Measurements from ENCODE around the gene LGI4.

The LGI4 gene

GRCh38 chr19:35099897-35100275, 35.0 kb downstream of the LGI4 start:
- Histone ChIP-seq H3K27ac (ENCODE audit: low read length) (no peak overlapping the region), H3K27me3 (ENCODE audit: low read depth, low read length) (no peaks in the 10 kb centered on the region), H3K9me3 (ENCODE audit: control insufficient read depth in 1 of 2, low read length in 2 of 2) (no peaks in the 10 kb centered on the region), H3K36me3 (ENCODE audit: control insufficient read depth in 1 of 2, insufficient read depth in 2 of 2, low read length in 2 of 2) (no peaks in the 10 kb centered on the region), H3K4me1 (ENCODE audit: control insufficient read depth in 1 of 2, insufficient read depth in 2 of 2, low read length in 2 of 2) (no peaks in the 10 kb centered on the region), H3K4me3 (ENCODE audit: low read depth in 1 of 2, low read length in 2 of 2) (no peak overlapping the region)

- no peaks in the 10 kb centered on the region for H3K36me3 ChIP-seq (ENCODE audit: control insufficient read depth in 1 of 2, insufficient read depth in 2 of 2, low read length in 2 of 2)
- no peaks in the 10 kb centered on the region for H3K27me3 ChIP-seq (ENCODE audit: low read depth, low read length)
- H3K4me3 ChIP-seq (ENCODE audit: low read depth in 1 of 2, low read length in 2 of 2) = no peak overlapping the region
- H3K4me1 ChIP-seq (ENCODE audit: control insufficient read depth in 1 of 2, insufficient read depth in 2 of 2, low read length in 2 of 2) = no peaks in the 10 kb centered on the region
- H3K27ac ChIP-seq (ENCODE audit: low read length) = no peak overlapping the region
- H3K9me3 ChIP-seq (ENCODE audit: control insufficient read depth in 1 of 2, low read length in 2 of 2) = no peaks in the 10 kb centered on the region
These were observed 35.5 kb downstream of the LGI4 start for GRCh38 chr19:35099155-35099896.

GRCh38 chr19:35098413-35099049, 36.3 kb downstream of the LGI4 start:
- Histone ChIP-seq H3K36me3 (ENCODE audit: control insufficient read depth in 1 of 2, insufficient read depth in 2 of 2, low read length in 2 of 2) (no peaks in the 10 kb centered on the region), H3K9me3 (ENCODE audit: control insufficient read depth in 1 of 2, low read length in 2 of 2) (no peaks in the 10 kb centered on the region), H3K4me3 (ENCODE audit: low read depth in 1 of 2, low read length in 2 of 2) (no peak overlapping the region), H3K4me1 (ENCODE audit: control insufficient read depth in 1 of 2, insufficient read depth in 2 of 2, low read length in 2 of 2) (no peaks in the 10 kb centered on the region), H3K27ac (ENCODE audit: low read length) (no peak overlapping the region), H3K27me3 (ENCODE audit: low read depth, low read length) (no peaks in the 10 kb centered on the region)

GRCh38 chr19:35095667-35096368, 39.0 kb downstream of the LGI4 start:
- no peaks in the 10 kb centered on the region for H3K36me3 ChIP-seq (ENCODE audit: control insufficient read depth in 1 of 2, insufficient read depth in 2 of 2, low read length in 2 of 2)
- peaks cover 5% of the 10 kb centered on the region for H3K27me3 ChIP-seq (ENCODE audit: low read depth, low read length)
- H3K27ac ChIP-seq (ENCODE audit: low read length) = no peak overlapping the region
- H3K9me3 ChIP-seq (ENCODE audit: control insufficient read depth in 1 of 2, low read length in 2 of 2) = no peaks in the 10 kb centered on the region
- peaks cover 0 to 1% of the 10 kb centered on the region in 2 donors for H3K4me1 ChIP-seq (ENCODE audit: control insufficient read depth in 1 of 2, insufficient read depth in 2 of 2, low read length in 2 of 2)
- no peak overlapping the region for H3K4me3 ChIP-seq (ENCODE audit: low read depth in 1 of 2, low read length in 2 of 2)

GRCh38 chr19:35094656-35095055, 40.2 kb downstream of the LGI4 start:
- no peaks in the 10 kb centered on the region for H3K9me3 ChIP-seq (ENCODE audit: control insufficient read depth in 1 of 2, low read length in 2 of 2)
- H3K36me3 ChIP-seq (ENCODE audit: control insufficient read depth in 1 of 2, insufficient read depth in 2 of 2, low read length in 2 of 2) = no peaks in the 10 kb centered on the region
- H3K27me3 ChIP-seq (ENCODE audit: low read depth, low read length) = peaks cover 8% of the 10 kb centered on the region
- no peak overlapping the region for H3K4me3 ChIP-seq (ENCODE audit: low read depth in 1 of 2, low read length in 2 of 2)
- H3K4me1 ChIP-seq (ENCODE audit: control insufficient read depth in 1 of 2, insufficient read depth in 2 of 2, low read length in 2 of 2) = peaks cover 6 to 7% of the 10 kb centered on the region in 2 donors
- H3K27ac ChIP-seq (ENCODE audit: low read length) = no peak overlapping the region

- Histone ChIP-seq H3K27ac (ENCODE audit: low read length) (no peak overlapping the region), H3K36me3 (ENCODE audit: control insufficient read depth in 1 of 2, insufficient read depth in 2 of 2, low read length in 2 of 2) (no peaks in the 10 kb centered on the region), H3K9me3 (ENCODE audit: control insufficient read depth in 1 of 2, low read length in 2 of 2) (no peaks in the 10 kb centered on the region), H3K4me3 (ENCODE audit: low read depth in 1 of 2, low read length in 2 of 2) (no peak overlapping the region), H3K27me3 (ENCODE audit: low read depth, low read length) (peaks cover 8% of the 10 kb centered on the region), H3K4me1 (ENCODE audit: control insufficient read depth in 1 of 2, insufficient read depth in 2 of 2, low read length in 2 of 2) (peaks cover 6 to 7% of the 10 kb centered on the region in 2 donors)
These were observed 40.8 kb downstream of the LGI4 start for GRCh38 chr19:35093941-35094647.

GRCh38 chr19:35093430-35093829, 41.4 kb downstream of the LGI4 start:
- H3K4me3 ChIP-seq (ENCODE audit: low read depth in 1 of 2, low read length in 2 of 2) = no peak overlapping the region
- H3K4me1 ChIP-seq (ENCODE audit: control insufficient read depth in 1 of 2, insufficient read depth in 2 of 2, low read length in 2 of 2) = peaks cover 6 to 7% of the 10 kb centered on the region in 2 donors
- no peak overlapping the region for H3K27ac ChIP-seq (ENCODE audit: low read length)
- H3K27me3 ChIP-seq (ENCODE audit: low read depth, low read length) = peaks cover 8% of the 10 kb centered on the region
- no peaks in the 10 kb centered on the region for H3K36me3 ChIP-seq (ENCODE audit: control insufficient read depth in 1 of 2, insufficient read depth in 2 of 2, low read length in 2 of 2)
- no peaks in the 10 kb centered on the region for H3K9me3 ChIP-seq (ENCODE audit: control insufficient read depth in 1 of 2, low read length in 2 of 2)

- Histone ChIP-seq H3K9me3 (ENCODE audit: control insufficient read depth in 1 of 2, low read length in 2 of 2) (no peaks in the 10 kb centered on the region), H3K27ac (ENCODE audit: low read length) (no peak overlapping the region), H3K4me1 (ENCODE audit: control insufficient read depth in 1 of 2, insufficient read depth in 2 of 2, low read length in 2 of 2) (peaks cover 6 to 7% of the 10 kb centered on the region in 2 donors), H3K36me3 (ENCODE audit: control insufficient read depth in 1 of 2, insufficient read depth in 2 of 2, low read length in 2 of 2) (no peaks in the 10 kb centered on the region), H3K4me3 (ENCODE audit: low read depth in 1 of 2, low read length in 2 of 2) (no peak overlapping the region), H3K27me3 (ENCODE audit: low read depth, low read length) (peaks cover 8% of the 10 kb centered on the region)
These were observed 44.2 kb downstream of the LGI4 start for GRCh38 chr19:35090506-35091214.

GRCh38 chr19:35090160-35090505, 44.7 kb downstream of the LGI4 start:
- H3K9me3 ChIP-seq (ENCODE audit: control insufficient read depth in 1 of 2, low read length in 2 of 2) = no peaks in the 10 kb centered on the region
- peaks cover 8% of the 10 kb centered on the region for H3K27me3 ChIP-seq (ENCODE audit: low read depth, low read length)
- H3K4me1 ChIP-seq (ENCODE audit: control insufficient read depth in 1 of 2, insufficient read depth in 2 of 2, low read length in 2 of 2) = peaks cover 6 to 7% of the 10 kb centered on the region in 2 donors
- H3K4me3 ChIP-seq (ENCODE audit: low read depth in 1 of 2, low read length in 2 of 2) = no peak overlapping the region
- H3K27ac ChIP-seq (ENCODE audit: low read length) = no peak overlapping the region
- H3K36me3 ChIP-seq (ENCODE audit: control insufficient read depth in 1 of 2, insufficient read depth in 2 of 2, low read length in 2 of 2) = no peaks in the 10 kb centered on the region

GRCh38 chr19:35089554-35089953, 45.3 kb downstream of the LGI4 start:
- Histone ChIP-seq H3K4me1 (ENCODE audit: control insufficient read depth in 1 of 2, insufficient read depth in 2 of 2, low read length in 2 of 2) (peaks cover 6 to 7% of the 10 kb centered on the region in 2 donors), H3K9me3 (ENCODE audit: control insufficient read depth in 1 of 2, low read length in 2 of 2) (no peaks in the 10 kb centered on the region), H3K36me3 (ENCODE audit: control insufficient read depth in 1 of 2, insufficient read depth in 2 of 2, low read length in 2 of 2) (no peaks in the 10 kb centered on the region), H3K4me3 (ENCODE audit: low read depth in 1 of 2, low read length in 2 of 2) (no peak overlapping the region), H3K27me3 (ENCODE audit: low read depth, low read length) (peaks cover 8% of the 10 kb centered on the region), H3K27ac (ENCODE audit: low read length) (no peak overlapping the region)

Measured in muscle layer of duodenum (tissue), 2 donors.